Activated CD4-positive, alpha-beta T cell treated with anti-CD3 and anti-CD28 coated beads, Interleukin-2, amount 50 U/mL, for 4 hours (primary cell): ENCODE measurements around the gene PPIF.

Experiments
- DNase-seq, 2 experiments: peaks; one replicate each; pipeline ENCODE4 v3.0.0-alpha.2; 2020

PPIF gene

DNA sequence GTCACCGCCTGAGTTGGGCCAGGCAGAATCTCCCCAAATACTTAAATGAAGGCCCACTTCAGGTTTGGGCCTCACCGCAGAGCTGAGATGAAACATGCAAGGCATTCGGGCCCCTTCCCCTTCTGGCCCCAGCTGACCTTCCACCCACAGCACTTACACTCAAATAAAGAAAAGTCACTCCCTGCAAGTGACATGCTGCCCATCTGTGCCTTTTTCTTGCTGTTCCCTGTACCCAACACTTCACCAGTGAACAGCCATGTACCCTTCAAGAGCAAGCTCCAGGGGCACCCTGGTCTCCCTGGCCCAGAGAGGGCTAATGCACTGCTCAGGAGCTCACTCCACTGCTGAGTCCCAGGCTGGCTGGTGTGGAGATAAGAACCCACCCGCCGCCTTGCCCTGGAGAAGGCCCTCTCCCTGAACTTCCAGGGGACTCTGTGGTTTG lies 57.4 kb downstream of the PPIF start:
- DNase-seq: no peak
